ENCODE data around the gene KAT6B. TPM values are rescaled to one million over a fixed set of nuclear protein-coding genes. Genes with fewer than 3 reads are reported as not detected.

KAT6B gene
- total RNA-seq, 1 donor from 2014 or later: 56.2 TPM

DNA sequence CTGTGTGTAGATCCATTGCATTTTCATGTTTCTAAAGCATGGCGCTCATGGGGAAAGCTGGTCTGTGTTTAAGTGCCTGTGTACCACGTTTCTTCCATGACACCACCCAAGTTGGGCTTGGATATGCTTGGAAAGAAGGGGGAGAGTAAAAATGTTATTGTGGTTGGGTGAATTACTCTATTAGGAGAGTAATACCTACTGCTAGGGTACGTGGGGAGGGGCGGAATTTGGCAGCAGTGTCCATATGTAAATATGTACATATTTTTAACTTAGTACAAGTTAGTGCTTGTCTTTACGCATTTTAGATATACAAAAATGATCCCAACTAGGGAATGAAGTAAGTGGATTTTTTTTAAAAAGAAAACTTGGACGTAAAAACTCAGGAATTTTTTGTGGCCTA lies 242.1 kb downstream of the KAT6B start:
- DNase-seq (ENCODE audit: low spot score): no peak

DNA sequence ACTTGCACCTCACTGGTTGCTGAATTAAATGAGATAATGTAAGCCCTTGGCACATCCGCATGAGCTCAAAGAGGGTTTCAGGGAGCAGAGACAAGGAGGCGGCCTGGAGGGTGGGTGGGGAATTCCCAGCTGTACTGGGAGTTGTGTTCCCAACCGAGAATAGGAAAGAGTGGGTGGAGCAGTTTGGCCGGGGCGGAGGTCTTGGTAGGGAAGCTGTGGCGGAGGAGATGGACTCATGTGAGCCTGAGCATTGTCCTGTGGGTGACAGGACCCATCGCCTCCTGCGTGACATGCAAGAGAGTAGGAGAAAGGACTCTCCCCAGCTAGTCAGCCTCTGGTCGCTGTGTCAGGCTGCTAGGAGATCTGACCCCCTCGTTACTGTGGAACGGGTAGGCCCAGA lies 244.1 kb downstream of the KAT6B start:
- DNase-seq (ENCODE audit: low spot score): no peak

DNA sequence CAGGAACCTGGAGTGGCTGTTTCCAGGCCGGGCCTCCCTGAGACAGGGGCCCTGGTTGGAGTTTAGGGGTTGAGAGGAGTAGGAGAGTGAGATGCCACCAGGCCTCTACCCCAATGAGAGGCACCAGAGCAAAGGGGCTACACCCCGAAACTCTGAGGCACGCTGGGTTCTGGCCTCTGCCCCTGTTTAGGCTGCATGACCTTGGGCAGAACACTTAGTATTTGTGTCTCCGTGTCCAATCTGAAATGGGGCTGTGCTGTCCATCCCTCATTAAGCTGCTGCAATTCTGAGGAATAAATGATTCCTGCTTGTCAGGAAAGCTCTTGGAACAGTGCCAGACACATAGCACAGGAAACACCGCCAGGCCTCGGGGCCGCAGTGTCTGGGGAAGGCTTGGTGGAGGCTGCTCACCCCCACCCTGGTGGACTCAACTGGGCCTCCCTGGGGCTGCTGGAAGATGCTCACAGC lies 244.6 kb downstream of the KAT6B start:
- no peak for DNase-seq (ENCODE audit: low spot score)

DNA sequence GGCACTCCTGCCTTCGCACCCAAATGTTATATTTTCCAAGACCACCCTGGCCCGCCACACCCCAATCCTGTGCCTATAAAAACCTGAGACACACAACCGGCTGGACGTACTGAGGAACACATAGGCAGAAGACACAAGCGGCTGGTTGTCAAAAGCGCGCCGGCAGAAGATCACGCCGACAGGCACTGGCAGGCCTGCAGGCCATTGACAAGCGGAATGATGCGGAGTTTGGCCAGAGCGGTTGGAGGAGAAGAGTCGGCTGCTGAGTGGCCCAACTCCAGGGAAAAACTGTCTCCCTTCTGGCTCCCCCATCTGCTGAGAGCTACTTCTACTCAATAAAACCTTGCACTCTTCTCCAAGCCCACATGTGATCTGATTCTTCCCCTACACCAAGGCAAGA lies 245.4 kb downstream of the KAT6B start:
- no peak for DNase-seq (ENCODE audit: low spot score)

DNA sequence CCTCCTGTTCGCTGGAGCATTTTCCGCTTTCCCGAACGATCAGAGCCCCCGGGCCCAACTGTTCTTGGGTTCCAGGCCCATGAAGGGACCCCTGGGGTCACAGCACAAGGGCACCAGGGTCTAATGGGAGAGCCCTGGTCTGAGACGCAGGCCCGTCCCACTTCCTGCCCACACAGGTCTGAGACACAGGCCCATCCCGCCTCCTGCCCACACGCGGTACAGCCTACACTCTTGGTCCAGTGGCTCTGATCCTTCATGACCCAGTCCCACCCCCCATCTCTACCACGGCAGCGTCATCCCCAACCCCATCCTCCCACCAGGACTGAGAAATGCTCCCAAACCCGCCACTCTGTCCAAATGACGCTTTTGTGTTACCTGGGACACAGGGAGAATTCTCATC lies 246.3 kb downstream of the KAT6B start:
- DNase-seq (ENCODE audit: low spot score): no peak

DNA sequence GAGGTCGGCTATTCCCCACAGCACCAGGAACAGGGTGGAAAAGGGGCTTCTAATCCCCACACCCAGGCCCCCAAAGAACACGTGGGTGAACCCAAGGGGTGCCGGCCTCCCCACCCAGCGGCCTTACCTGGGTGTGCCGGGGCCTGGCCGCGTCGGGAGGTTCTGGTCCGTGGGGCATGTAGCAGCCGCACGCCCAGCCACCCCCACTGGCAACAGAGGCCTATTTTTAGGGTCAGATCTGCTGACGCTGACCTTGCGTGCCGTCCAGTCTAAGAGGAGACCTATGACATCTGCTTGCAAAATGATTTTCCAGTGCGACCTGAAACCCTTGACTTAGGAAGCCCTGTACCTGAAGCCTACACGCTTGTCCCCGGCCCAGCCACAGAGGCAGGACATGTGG lies 247.0 kb downstream of the KAT6B start:
- DNase-seq (ENCODE audit: low spot score): no peak

DNA sequence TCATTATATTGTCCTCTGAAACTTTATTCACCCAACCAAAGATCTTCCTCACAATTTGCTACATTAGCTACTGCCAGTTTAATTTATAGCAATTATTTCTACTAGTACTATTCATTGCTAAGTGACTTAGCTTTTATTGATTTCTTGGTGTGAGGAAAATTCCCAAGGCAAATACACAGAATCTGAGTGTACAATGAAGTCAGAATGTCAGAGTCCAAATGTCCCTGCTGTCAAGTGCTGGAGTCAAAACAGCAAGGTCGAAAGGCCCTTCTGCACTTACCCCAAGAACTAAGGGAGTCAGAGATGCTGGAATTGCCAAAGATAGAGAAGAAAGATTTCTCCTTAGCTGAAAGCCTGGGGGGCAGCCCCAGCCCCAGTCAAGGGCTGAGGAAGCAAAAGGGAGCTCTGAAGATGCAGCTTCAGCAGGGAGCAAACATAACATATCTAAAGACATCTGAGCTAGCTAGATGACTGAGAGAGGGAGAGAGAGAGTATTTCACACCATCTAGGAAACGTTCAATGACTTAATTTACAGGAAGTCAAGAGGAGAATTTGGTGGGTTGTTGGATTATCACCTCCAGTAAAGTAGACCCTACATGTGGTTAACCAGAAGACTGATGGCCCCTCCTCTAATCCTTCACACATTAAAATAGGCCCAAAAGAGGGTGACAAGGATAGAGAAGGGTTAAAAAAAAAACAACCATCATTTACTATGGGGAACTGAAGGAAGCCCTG lies 248.5 kb downstream of the KAT6B start:
- DNase-seq (ENCODE audit: low spot score): no peak

DNA sequence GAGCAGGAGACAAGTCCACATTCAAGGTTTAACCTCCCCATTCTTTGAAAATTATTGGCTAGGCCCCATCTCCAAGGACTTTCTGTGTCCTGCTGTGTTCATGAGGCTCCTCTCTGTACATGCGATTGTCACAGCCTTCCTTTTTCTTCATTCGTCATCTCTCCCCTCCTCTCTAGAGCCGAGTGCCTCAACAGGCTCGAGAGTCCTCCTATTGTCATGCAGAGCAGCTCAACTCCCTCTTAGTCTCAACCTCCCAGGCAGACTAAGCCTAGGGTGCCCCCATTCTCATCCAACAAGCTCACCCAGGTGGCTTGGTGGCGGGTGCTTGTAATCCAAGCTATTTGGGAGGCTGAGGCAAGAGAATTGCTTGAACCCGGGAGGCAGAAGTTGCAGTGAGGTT lies 249.9 kb downstream of the KAT6B start:
- DNase-seq (ENCODE audit: low spot score): no peak

DNA sequence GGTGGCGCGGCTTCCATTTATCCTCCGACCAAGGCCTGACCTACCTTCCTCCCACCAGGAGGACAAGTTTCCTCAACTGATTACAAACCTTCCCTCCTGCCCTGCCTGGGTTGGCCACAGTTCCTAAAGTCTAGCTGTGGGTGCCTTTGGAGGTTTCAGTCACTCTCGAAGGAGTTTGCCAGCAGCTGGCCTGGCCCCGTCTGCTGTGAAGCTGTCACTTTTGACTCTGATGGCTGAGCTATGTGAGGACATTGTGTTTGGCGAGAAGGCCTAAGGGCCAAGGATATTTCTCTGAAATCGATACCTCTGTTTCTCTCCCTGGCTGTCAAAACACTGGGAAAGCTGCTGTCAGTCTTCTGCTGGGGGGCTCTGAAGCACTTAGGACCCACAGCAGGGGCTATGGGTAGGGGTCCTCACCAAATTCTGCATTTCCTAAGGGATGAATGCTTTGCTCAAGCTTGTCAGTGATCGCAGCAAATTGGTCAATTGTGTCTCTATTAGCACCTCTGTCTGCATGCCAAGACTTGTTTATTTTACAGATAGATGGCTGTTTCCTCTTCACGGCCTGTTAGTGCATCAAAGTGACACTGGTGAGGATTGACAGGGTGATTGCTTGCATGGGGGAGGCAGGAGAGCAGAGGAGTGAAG lies 253.2 kb downstream of the KAT6B start:
- no peak for DNase-seq (ENCODE audit: low spot score)

DNA sequence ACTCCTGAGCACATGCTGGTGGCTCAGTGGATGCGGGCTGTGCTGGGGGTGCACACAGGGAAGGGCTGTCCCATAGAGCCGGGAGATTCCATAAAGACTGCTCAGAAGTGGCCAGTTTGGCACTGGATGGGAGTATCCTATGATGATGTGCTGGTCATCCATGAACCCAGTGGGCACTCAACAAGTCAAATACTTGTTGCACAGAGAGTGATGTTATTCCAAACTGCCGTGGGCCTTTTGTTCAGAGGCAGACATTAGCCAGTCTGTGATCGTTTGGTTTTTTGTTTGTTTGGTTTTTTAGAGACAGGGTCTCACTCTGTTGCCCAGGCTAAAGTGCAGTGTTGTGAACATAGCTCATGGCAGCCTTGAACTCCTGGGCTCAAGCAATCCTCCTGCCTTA lies 254.2 kb downstream of the KAT6B start:
- DNase-seq (ENCODE audit: low spot score): no peak

DNA sequence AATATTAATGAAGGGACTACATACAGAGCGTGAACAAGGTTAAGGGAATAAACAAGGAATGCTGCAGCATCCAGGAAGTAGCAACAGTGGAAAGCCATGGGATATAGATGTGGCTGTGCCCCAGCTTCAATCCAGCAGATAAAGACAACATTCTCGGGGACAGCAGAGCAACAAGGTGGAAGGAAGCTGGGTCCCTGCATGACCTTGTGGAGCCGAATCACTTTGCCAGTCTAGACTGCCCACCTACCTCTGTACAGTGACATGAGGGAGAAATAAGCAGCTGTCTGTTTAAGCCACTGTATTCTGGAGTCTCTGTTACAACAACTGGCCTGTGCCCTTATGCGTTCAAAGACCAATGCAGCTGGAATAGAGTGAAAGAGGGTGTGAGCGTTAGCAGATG lies 255.0 kb downstream of the KAT6B start:
- no peak for DNase-seq (ENCODE audit: low spot score)

All from ureter (tissue), 1 donor.